ENCODE measurements around the gene MYO16. TPM values are rescaled to one million over a fixed set of nuclear protein-coding genes. Genes with fewer than 3 reads are reported as not detected.

MYO16 gene
- total RNA-seq, 2 experiments from 2014 or later, result not detected

DNA sequence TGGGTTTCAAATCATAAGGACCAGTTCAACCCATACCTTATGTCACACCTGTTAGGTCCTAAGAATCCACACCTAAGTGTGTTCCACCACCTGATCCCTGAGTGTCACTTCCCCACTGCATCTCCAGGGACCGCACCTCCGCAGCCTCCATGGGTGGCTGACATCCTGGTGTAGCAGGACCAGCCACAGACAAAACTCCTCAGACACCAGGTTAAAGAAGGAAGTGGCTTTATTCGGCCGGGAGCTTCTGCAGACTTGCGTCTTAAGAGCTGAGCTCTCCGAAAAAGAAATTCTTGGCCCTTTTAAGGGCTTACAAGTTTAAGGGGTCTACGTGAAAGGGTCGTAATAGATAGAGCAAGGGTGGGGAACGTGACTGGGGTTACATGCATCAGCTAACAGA lies 509.9 kb downstream of the MYO16 start:
- ChIA-PET POLR2A (no interaction called here), CTCF (no interaction called here)

- POLR2A ChIA-PET, result no interaction called here
- CTCF ChIA-PET, result no interaction called here
Measured at GRCh38 chr13:109140054-109140453, 510.6 kb downstream of the MYO16 start.

DNA sequence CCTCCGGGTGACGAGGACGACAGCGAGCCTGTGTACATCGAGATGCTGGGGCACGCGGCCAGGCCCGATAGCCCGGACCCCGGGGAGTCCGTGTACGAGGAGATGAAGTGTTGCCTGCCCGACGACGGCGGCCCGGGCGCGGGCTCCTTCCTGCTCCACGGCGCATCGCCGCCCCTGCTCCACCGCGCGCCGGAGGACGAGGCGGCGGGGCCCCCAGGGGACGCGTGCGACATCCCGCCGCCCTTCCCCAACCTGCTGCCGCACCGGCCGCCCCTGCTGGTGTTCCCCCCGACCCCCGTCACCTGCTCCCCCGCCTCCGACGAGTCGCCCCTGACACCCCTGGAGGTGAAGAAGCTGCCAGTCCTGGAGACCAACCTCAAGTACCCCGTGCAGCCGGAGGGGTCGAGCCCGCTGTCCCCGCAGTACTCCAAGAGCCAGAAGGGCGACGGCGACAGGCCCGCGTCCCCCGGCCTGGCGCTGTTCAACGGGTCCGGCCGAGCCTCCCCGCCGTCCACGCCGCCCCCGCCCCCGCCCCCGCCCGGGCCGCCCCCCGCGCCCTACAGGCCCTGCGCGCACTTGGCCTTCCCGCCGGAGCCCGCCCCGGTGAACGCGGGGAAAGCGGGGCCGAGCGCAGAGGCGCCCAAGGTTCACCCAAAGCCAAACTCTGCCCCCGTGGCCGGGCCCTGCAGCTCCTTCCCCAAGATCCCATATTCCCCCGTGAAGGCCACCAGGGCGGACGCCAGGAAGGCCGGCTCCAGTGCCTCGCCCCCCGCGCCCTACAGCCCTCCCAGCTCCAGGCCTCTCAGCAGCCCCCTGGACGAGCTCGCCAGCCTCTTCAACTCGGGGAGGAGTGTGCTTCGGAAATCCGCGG lies 511.3 kb downstream of the MYO16 start:
- ChIA-PET POLR2A (no interaction called here), CTCF (no interaction called here)

GRCh38 chr13:109141706-109142105 lies 512.3 kb downstream of the MYO16 start:
- ChIA-PET CTCF (no interaction called here), POLR2A (no interaction called here)

DNA sequence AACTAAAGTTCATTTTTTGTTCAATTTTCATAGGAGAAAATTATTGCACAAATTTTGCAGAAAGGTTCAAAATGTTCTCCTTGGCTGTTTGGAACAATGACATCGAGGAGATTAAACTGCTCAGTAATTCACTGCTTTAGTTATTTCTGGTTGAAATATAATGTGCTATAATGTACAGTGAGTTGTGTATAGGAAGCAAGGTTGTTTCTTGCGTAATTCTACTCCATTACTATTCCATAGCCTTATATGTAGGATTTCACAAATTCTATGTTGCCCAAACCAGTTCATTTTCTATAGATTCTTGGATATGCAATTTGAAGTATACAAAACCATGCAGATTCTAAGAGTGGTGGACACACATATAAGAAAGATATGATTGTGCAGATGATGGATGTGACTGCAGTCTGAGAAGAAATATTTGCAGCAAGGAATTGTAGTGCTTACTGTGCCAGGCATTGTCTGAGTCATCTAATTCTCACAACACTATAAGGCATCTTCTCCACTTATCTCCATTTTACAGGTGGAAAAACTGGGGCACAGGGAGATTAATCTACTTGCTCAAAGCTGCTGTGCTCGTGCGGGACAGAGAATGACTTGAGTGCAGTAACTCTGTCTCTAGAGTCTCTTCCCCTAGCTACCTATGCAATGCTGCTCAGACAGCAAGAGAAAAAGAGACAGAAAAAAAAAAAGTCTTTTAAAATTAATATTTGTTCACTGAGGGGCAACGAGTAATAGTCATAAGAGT lies 515.5 kb downstream of the MYO16 start:
- CTCF ChIA-PET, result no interaction called here
- POLR2A ChIA-PET, result no interaction called here

GRCh38 chr13:109145631-109146030 lies 516.2 kb downstream of the MYO16 start:
- CTCF ChIA-PET, result interaction anchor here (0.6 kb wide), 1 partner anchor 227 kb away, joined by 3 read pairs; no protein-coding TSS in a partner anchor

DNA sequence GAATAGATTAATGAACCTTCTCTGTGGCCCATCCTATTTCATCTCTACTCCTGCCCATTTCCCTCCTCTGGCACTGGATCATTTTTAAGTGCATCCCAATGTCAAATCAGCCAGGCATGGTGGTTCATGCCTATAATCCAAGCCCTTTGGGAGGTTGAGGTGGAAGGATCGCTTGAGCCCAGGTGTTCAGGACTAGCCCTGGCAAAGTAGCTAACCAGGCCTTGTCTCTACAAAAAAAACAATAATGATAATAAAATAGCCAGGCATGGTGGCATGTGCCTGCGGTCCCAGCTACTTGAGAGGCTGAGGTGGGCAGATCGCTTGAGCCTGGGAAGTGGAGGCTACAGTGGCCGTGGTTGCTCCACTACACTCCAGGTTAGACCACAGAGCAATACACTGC lies 517.0 kb downstream of the MYO16 start:
- POLR2A ChIA-PET, result no interaction called here

More at GRCh38 chr13:109145631-109146030, 516.2 kb downstream of the MYO16 start:
- POLR2A ChIA-PET, result no interaction called here

GRCh38 chr13:109146912-109147647 lies 517.7 kb downstream of the MYO16 start:
- CTCF ChIA-PET, result no interaction called here
- POLR2A ChIA-PET, result no interaction called here

More for the DNA sequence above, 517.0 kb downstream of the MYO16 start:
- CTCF ChIA-PET, result interaction anchor here (0.6 kb wide), 1 partner anchor 227 kb away, joined by 3 read pairs; no protein-coding TSS in a partner anchor

DNA sequence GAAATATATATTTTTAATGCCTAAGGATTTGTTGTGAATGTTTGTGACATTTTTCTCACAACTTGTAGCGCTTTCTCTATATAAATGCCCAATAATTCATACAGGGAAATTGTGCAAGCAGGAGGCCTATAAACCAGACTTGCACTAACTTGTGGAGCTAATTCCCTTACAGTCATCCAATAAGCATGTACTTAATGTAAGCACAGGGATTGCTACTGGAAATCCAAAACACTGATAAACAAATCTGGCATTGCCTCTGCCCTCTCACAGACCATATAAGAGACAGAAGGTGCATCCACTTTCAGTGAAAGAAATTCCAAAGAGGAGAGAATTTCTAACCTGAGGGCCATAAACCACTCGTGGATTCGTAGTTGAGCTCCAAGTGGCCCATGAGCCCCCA lies 518.8 kb downstream of the MYO16 start:
- ChIA-PET POLR2A (no interaction called here), CTCF (no interaction called here)

DNA sequence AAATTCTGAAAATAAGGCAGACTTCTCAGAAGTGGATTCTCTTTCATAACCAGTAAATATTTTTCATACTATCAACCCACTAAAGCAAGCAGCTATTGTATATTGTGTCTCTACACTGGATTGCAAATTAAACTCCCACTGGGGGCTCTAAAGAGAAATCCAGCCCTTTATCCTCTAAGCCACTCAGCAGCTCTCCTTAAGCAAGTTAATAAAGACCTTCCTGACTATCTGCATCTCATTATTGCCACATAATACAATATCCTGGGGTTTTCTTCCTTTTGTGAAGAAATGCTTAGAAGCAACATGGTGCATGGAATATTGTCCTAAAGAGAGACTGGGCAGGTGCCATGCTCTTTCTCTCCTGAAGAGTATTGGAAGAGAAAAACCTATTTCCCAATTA lies 521.3 kb downstream of the MYO16 start:
- ChIA-PET CTCF (no interaction called here), POLR2A (no interaction called here)

GRCh38 chr13:109151255-109151654 lies 521.8 kb downstream of the MYO16 start:
- CTCF ChIA-PET, result no interaction called here
- POLR2A ChIA-PET, result no interaction called here

- ChIA-PET CTCF (no interaction called here), POLR2A (no interaction called here)
Measured at GRCh38 chr13:109151696-109152095, 522.3 kb downstream of the MYO16 start.

GRCh38 chr13:109152311-109152820 lies 523.0 kb downstream of the MYO16 start:
- CTCF ChIA-PET, result no interaction called here

GRCh38 chr13:109152941-109153340 lies 523.5 kb downstream of the MYO16 start:
- POLR2A ChIA-PET, result no interaction called here

More at GRCh38 chr13:109152311-109152820, 523.0 kb downstream of the MYO16 start:
- POLR2A ChIA-PET, result no interaction called here

DNA sequence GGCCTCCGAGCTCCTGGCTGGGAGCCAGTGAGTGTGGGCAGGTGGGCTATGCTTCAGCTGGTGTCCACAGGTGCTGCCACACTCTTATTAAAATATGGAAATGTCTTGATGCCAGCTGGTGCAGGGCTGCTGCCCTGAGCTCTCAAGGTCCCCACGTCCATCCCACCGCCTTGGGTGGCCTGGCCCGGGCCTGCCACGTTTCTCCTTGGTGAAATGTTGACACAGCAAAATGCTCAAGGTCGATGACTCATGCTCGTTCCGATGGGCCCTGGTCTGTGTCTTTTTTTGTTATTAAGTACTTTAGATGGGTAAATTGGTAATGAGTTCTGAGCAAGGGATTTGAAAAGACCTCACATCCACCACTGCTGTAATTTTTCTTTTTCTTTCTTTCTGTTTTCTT lies 524.7 kb downstream of the MYO16 start:
- ChIA-PET POLR2A (no interaction called here), CTCF (no interaction called here)

More at GRCh38 chr13:109152941-109153340, 523.5 kb downstream of the MYO16 start:
- CTCF ChIA-PET, result interaction anchor here (0.6 kb wide), 1 partner anchor 1000 kb away, joined by 3 read pairs; no protein-coding TSS in a partner anchor

DNA sequence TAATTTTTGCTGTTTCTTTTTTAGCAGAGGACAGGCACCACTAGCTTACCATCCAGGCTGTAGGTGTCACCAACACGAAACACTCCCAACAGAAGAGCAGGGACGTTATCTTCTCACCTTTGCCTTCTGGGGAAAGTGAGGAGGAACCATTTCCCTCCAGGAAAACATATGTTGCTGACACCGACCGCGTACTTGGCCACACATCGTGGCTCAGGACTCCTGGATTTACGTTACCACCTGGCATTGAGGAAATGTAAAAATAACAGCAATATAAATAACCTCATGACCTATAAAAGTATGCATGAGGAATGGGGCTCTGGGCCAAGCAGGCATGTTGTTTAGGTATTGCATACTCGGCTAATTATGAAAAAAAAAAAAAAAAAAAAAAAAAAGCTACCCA lies 525.1 kb downstream of the MYO16 start:
- ChIA-PET POLR2A (no interaction called here), CTCF (no interaction called here)

DNA sequence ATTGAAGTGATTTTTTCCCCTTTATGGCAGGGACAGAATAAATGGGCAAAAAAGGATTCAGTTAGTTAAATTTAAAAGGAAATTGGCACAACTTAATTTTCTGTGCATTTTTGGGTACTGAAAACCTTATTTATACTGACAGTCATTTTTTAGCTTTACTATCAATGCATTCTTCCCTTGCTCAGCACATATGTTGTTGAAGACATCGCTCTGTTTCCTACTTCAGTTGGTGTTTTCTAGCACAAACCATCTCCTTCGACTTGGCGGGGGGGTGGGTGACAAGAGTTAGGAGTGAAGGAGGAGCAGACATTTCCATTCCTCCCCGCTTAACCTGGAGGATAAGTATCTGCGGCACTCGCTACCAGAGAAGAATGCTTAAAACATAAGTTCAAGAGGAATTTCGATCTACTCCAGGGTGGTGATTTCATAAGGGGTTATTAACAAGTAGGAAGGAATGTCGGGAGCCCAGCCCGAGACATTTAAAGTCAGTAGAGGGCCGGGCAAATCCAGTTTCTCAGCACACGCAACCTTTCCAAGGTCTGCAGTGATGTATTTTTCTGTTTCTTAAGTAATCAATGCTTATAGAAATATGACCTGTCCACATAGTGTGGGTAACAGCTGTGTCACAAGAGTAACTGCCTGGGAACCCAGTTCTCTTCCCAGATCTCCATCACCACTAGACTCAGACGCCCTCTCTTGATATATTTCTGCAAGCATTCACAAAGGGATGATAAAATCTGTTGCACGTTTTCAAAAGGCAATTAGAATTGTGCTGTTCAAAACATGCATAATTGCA lies 525.8 kb downstream of the MYO16 start:
- CTCF ChIA-PET, result no interaction called here

DNA sequence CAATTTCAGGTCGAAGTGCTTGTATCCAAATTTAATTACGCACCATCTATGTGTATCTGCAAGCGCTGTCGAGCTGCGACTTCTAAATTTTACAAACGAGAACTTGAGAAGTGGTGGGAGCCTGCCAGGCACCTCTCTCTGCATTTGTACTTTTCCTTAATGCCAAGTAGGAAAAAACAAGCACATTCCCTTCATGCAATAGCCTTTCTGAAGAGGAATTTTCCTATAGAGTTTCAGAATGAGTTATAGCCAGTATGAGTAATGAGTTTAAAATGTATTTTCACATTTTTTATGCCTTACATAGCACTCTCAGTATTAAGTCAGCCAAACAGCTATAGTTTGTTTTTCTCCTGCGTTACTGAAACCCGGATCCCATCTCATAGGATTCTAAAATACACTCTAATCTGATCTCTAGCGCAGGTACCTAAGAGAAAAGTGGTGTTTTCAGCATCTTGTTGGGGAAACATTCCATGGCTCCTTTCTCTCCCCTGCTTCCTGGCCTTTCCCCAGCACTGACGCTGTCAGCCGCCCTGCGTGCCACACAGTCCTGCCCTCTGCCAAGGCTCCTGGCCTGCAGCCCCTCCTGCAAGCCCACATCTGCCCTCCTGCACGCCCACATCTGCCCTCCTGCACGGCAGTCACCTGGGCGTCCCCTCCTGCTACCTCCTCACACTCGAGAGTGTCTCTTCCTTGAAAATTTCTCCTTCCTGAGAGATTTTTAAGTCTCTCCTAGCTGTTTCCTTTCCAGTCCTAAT lies 526.9 kb downstream of the MYO16 start:
- ChIA-PET CTCF (no interaction called here), POLR2A (interaction anchor here (0.7 kb wide), 1 partner anchor 628 kb away, joined by 4 read pairs; no protein-coding TSS in a partner anchor)

More for the DNA sequence above, 525.8 kb downstream of the MYO16 start:
- POLR2A ChIA-PET, result no interaction called here

DNA sequence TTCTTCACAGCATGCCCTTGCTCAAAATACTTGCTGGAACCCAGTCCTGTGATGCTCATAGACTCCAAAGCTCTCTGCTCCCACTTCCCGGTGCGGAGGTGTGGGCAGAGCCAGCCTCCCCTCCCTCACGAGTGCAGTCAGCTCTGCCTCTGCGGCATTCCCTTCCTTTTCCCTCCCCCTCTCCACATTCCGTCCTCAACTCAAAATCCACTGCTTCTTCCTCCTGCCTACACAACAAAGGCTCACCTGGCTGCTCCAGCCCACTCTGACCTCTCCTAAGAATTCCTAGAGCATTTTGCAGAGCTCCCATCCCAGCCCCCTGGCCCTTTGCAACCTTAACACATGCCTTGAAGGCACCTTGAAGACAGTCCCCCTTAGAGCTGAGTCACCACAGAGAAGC lies 527.9 kb downstream of the MYO16 start:
- CTCF ChIA-PET, result no interaction called here
- POLR2A ChIA-PET, result interaction anchor here (0.7 kb wide), 1 partner anchor 627 kb away, joined by 4 read pairs; no protein-coding TSS in a partner anchor

All from activated CD8-positive, alpha-beta memory T cell treated with anti-CD3 and anti-CD28 coated beads for 36 hours (primary cell).